Pancreas (tissue), 10 donors: ENCODE data around the gene AGAP3. TPM values are rescaled to one million over a fixed set of nuclear protein-coding genes. Genes with fewer than 3 reads are reported as not detected.

Experiments
- ATAC-seq, 4 donors: fragments of 200-7000 bp; cut with Tn5 transposase; one replicate each; pipeline versions ENCODE4 v1.8.0 to v1.9.1; 2020; ENCODE audit warnings: mild to moderate bottlenecking in 4 of 4, moderate library complexity in 4 of 4
- DNase-seq, 6 donors: peaks; one replicate each; pipeline ENCODE4 v3.0.0-alpha.2; 2020
- FAIRE-seq: peaks from 2 replicates; lab custom pipeline; 2012; peaks lifted over from hg19 to GRCh38; lab: Jason Lieb, UNC
- H3K27ac ChIP-seq, 4 donors: fragments of 200-600 bp; sonication (generic); 1 replicate in 3 of 4; 2 replicates in 1 of 4; pipeline versions ENCODE4 v1.5.0 to v1.8.0; 2020
- H3K27me3 ChIP-seq, 4 donors: fragments of 200-600 bp; one replicate each; pipeline ENCODE4 v1.8.0; 2021
- H3K36me3 ChIP-seq, 3 donors: fragments of 200-600 bp; sonication (generic) in 1 of 3; one replicate each; pipeline versions ENCODE4 v1.5.0 to v1.8.0; 2020 to 2021
- H3K4me1 ChIP-seq, 3 donors: fragments of 200-600 bp; one replicate each; pipeline ENCODE4 v1.8.0; 2021
- H3K4me3 ChIP-seq, 4 donors: fragments of 200-600 bp; sonication (generic) in 2 of 4; one replicate each; pipeline versions ENCODE4 v1.5.0 to v1.8.0; 2020 to 2021
- H3K9me3 ChIP-seq, 4 donors: fragments of 200-600 bp; one replicate each; pipeline ENCODE4 v1.8.0; 2021
- CTCF ChIP-seq, 4 donors: fragments of 200-600 bp; sonication (generic) in 3 of 4; IDR thresholded peaks; one replicate each; pipeline versions ENCODE4 v1.5.0 to v1.8.0; 2021; ENCODE audit warnings: antibody characterized with exemption in 4 of 4
- WGBS, 2 donors: extraction: QIAGEN DNeasy Blood & Tissue Kit; methylation state at CpG; one replicate each; pipeline ENCODE4 v1.1.7; 2013; 5-methylcytosine and 5-hydroxymethylcytosine counted together
- intact Hi-C, 3 donors: fragments of 100-400 bp; cut with DNase I; formaldehyde crosslinking; loops; one replicate each; pipeline versions ENCODE4 v1.11.1 to v1.14.2; 2022
- polyA plus RNA-seq, 2 donors: library from polyadenylated mRNA; stranded (reverse); fragments of 200-250 nt; gene quantifications; one replicate each; pipeline ENCODE4 v1.2.3, GENCODE V29; 2013
- total RNA-seq, 6 donors: library from RNA; stranded (reverse); fragmentation: NEBNext Ultra II Directional in 4 of 6; extraction: Animal tissue kit (Norgen Biotek cat#: 25700) in 4 of 6; gene quantifications; one replicate each; pipeline versions ENCODE4 v1.2.1 to v1.2.4, GENCODE V29; 2021 to 2023
- donor health status: healthy with polysubstance abuse.
- donor health status: DM: no; HTN: no; CAD: no; lungs with moderate emphysema.
- donor health status: DM: no; HTN: no; CAD: no.
- donor health status: control.
- donor health status: control.
- donor health status: Bipolar disorder and iron deficiency.
- donor health status: DM: yes; HTN: yes; CAD: no.
- donor health status: DM: no; HTN: no; CAD: no.
- donor health status: DM: no; HTN: no; CAD: no.
- donor health status: DM: yes; HTN: yes; CAD: no.

AGAP3 gene
- total and polyA plus RNA-seq, 8 donors = 41.5 to 93.9 (median 58.4) TPM

GRCh38 chr7:151174246-151175046, 88.2 kb downstream of the AGAP3 start:
- Histone ChIP-seq H3K4me3 (no peak overlapping the region), H3K36me3 (no peaks in the 10 kb centered on the region), H3K27ac (no peak overlapping the region), H3K4me1 (no peaks in the 10 kb centered on the region), H3K9me3 (no peaks in the 10 kb centered on the region), H3K27me3 (peaks cover 0 to 9% (median 3%) of the 10 kb centered on the region in 4 donors)
- intact Hi-C loops = loop anchor here in 1 of 3 donors (5.0 kb wide), 1 partner anchor 52 kb away; no protein-coding TSS in a partner anchor
- TF ChIP-seq CTCF (IDR thresholded peaks at IDR 0.05) = no peak
- ATAC-seq (peak in 3 of 4 donors; percentile 24 to 45 (median 38)), DNase-seq (peak in 3 of 6 donors; percentile 20 to 76 (median 42)), FAIRE-seq (no peak)
- WGBS, 2 donors = 53 to 55% methylated on average over 70 to 77 of the region's 77 CpGs

- FAIRE-seq = no peak
- peaks cover 0 to 9% (median 3%) of the 10 kb centered on the region in 4 donors for H3K27me3 ChIP-seq
- intact Hi-C loops = no loop called here
These were observed 88.9 kb downstream of the AGAP3 start for GRCh38 chr7:151175047-151175792.

GRCh38 chr7:151175793-151176311, 89.6 kb downstream of the AGAP3 start:
- Histone ChIP-seq H3K27ac (no peak overlapping the region), H3K36me3 (no peaks in the 10 kb centered on the region), H3K4me1 (no peaks in the 10 kb centered on the region), H3K27me3 (peaks cover 0 to 9% (median 3%) of the 10 kb centered on the region in 4 donors), H3K9me3 (no peaks in the 10 kb centered on the region), H3K4me3 (no peak overlapping the region)
- ATAC-seq = no peak
- WGBS, 2 donors = 58 to 76% methylated on average over 23 of the region's 23 CpGs
- FAIRE-seq = no peak
- intact Hi-C loops = no loop called here
- DNase-seq = no peak
- TF ChIP-seq CTCF (IDR thresholded peaks at IDR 0.05) = no peak

More at GRCh38 chr7:151175047-151175792, 88.9 kb downstream of the AGAP3 start:
- Histone ChIP-seq H3K4me3 (no peak overlapping the region), H3K36me3 (no peaks in the 10 kb centered on the region), H3K9me3 (no peaks in the 10 kb centered on the region), H3K27ac (no peak overlapping the region), H3K4me1 (no peaks in the 10 kb centered on the region)
- no peak for TF ChIP-seq CTCF (IDR thresholded peaks at IDR 0.05)
- 72 to 81% methylated on average over 16 of the region's 16 CpGs for WGBS, 2 donors
- no peak for ATAC-seq
- no peak for DNase-seq

- H3K4me1 ChIP-seq = no peaks in the 10 kb centered on the region
- intact Hi-C loops = no loop called here
- FAIRE-seq (no peak), DNase-seq (no peak), ATAC-seq (no peak)
- no peaks in the 10 kb centered on the region for H3K36me3 ChIP-seq
- H3K27ac ChIP-seq = no peak overlapping the region
- H3K27me3 ChIP-seq = peaks cover 0 to 9% (median 3%) of the 10 kb centered on the region in 4 donors
- TF ChIP-seq CTCF (IDR thresholded peaks at IDR 0.05) = no peak
- 69 to 82% methylated on average over 9 of the region's 9 CpGs for WGBS, 2 donors
- no peaks in the 10 kb centered on the region for H3K9me3 ChIP-seq
- no peak overlapping the region for H3K4me3 ChIP-seq
These were observed 90.1 kb downstream of the AGAP3 start for GRCh38 chr7:151176401-151176800.
